Hindlimb muscle (tissue), 1 donor: ENCODE data around the gene ARAP3. TPM values are rescaled to one million over a fixed set of nuclear protein-coding genes. Genes with fewer than 3 reads are reported as not detected.

ENCODE experiments used
- DNase-seq: peaks from one replicate; pipeline ENCODE4 v3.0.0-alpha.2; 2013
- polyA plus RNA-seq: library from polyadenylated mRNA; unstranded; fragments of 120-200 nt; gene quantifications from one replicate; pipeline ENCODE4 v1.2.1, GENCODE V29; 2013; ENCODE audit not compliant: insufficient read length

Gene ARAP3
- polyA plus RNA-seq, 1 donor, result 13.9 TPM

GRCh38 chr5:141609044-141609443, 73.0 kb downstream of the ARAP3 start:
- no peak for DNase-seq

GRCh38 chr5:141608557-141608956, 73.5 kb downstream of the ARAP3 start:
- DNase-seq, result no peak

GRCh38 chr5:141608046-141608445, 74.0 kb downstream of the ARAP3 start:
- no peak for DNase-seq

- DNase-seq, result no peak
Observed at GRCh38 chr5:141605523-141606277, 76.3 kb downstream of the ARAP3 start.

GRCh38 chr5:141603923-141604717, 77.9 kb downstream of the ARAP3 start:
- peak; percentile 42 for DNase-seq

Other genes starting within 250 kb of the ARAP3 start
- 119 TPM for gene PCDHGC3, start 206.3 kb downstream of the ARAP3 start, polyA plus RNA-seq
- 1.7 TPM for gene PCDHGC4, start 197.2 kb downstream of the ARAP3 start, polyA plus RNA-seq
- 1.1 TPM for gene PCDHGC5, start 193.1 kb downstream of the ARAP3 start, polyA plus RNA-seq
- gene DIAPH1, start 63.2 kb downstream of the ARAP3 start, polyA plus RNA-seq, result 22.7 TPM
- gene HDAC3, start 45.4 kb downstream of the ARAP3 start, polyA plus RNA-seq, result 48.3 TPM
- 0.12 TPM for gene RELL2, start 45.2 kb downstream of the ARAP3 start, polyA plus RNA-seq
- gene FCHSD1, start 30.8 kb downstream of the ARAP3 start, polyA plus RNA-seq, result 7.6 TPM
- 18.8 TPM for gene PCDH1, start 196.2 kb upstream of the ARAP3 start, polyA plus RNA-seq
- 91.3 TPM for gene DELE1, start 241.6 kb upstream of the ARAP3 start, polyA plus RNA-seq